Transverse colon (tissue), 4 donors: Measurements from ENCODE around the gene GPC6. TPM values are rescaled to one million over a fixed set of nuclear protein-coding genes. Genes with fewer than 3 reads are reported as not detected.
"Not testable (repeated sequence)": the region's sequence is repeated elsewhere in the genome, so short reads cannot be mapped to it uniquely, and the experiment has no call there.

ENCODE experiments used
- DNase-seq: peaks from one replicate; pipeline ENCODE4 v3.0.0-alpha.2; 2019
- H3K27ac ChIP-seq, 4 donors: fragments of 200-600 bp; sonication (generic); 2 replicates each; pipeline ENCODE4 v1.5.1; 2016 to 2018; ENCODE audit warnings: inconsistent platforms in 4 of 4
- H3K27me3 ChIP-seq: fragments of 200-600 bp; sonication (generic); 2 replicates; pipeline ENCODE4 v1.5.1; 2017; ENCODE audit warnings: inconsistent platforms
- H3K36me3 ChIP-seq, 4 donors: fragments of 200-600 bp; sonication (generic); 2 replicates each; pipeline ENCODE4 v1.5.1; 2017 to 2019; ENCODE audit warnings: inconsistent platforms in 4 of 4
- H3K4me1 ChIP-seq, 4 donors: fragments of 200-600 bp; sonication (generic); 2 replicates each; pipeline ENCODE4 v1.5.1; 2017 to 2020; ENCODE audit warnings: inconsistent platforms in 4 of 4
- H3K4me3 ChIP-seq, 4 donors: fragments of 200-600 bp; sonication (generic); 1 replicate in 1 of 4; 2 replicates in 3 of 4; pipeline versions ENCODE4 v1.5.1 to v1.6.1; 2017 to 2019; ENCODE audit warnings: inconsistent platforms in 4 of 4
- H3K9me3 ChIP-seq, 2 donors: fragments of 200-600 bp; sonication (generic); 2 replicates each; pipeline ENCODE4 v1.5.1; 2017 to 2019; ENCODE audit warnings: inconsistent platforms in 2 of 2
- EP300 ChIP-seq: sonication (generic); formaldehyde crosslinking; IDR thresholded peaks from one replicate; pipeline ENCODE4 v1.6.1; 2017; ENCODE audit warnings: antibody characterized with exemption, low read depth
- POLR2A ChIP-seq: fragments of 450-650 bp; IDR thresholded peaks from one replicate; pipeline ENCODE4 v1.6.1; 2016; ENCODE audit warnings: antibody characterized with exemption, mild to moderate bottlenecking, moderate library complexity
- POLR2AphosphoS5 ChIP-seq, 3 donors: sonication (generic); formaldehyde crosslinking; IDR thresholded peaks; one replicate each; pipeline ENCODE4 v1.6.1; 2016; ENCODE audit warnings: antibody characterized with exemption in 3 of 3
- WGBS, 2 donors: methylation state at CpG; one replicate each; pipeline ENCODE4 v1.1.5; 2018; ENCODE audit warnings: low coverage in 1 of 2; 5-methylcytosine and 5-hydroxymethylcytosine counted together
- in situ Hi-C, 4 donors: fragments of 200-750 bp; cut with MboI; loops; one replicate each; pipeline versions ENCODE4 v1.15.0 to v1.15.1; 2017; ENCODE audit warnings: low sequenced_read_pairs in 3 of 4, low pct_ligation_motif_present in 1 of 4, low pct_unique_long_range_greater_than_20kb in 1 of 4
- intact Hi-C: fragments of 100-400 bp; cut with DNase I; formaldehyde crosslinking; loops from one replicate; pipeline ENCODE4 v1.15.1; 2023; ENCODE audit warnings: low total_unique reads
- total RNA-seq, 4 donors: library from RNA; depleted of rRNA; stranded (reverse); fragments of >200 nt; gene quantifications; one replicate each; pipeline ENCODE4 v1.1.0, GENCODE V29; 2016
- TF ChIP-seq, protein P1 (sequence below), 5 experiments: fragments of 200-600 bp in 3 of 5; fragments of 450-650 bp in 2 of 5; sonication (generic) in 3 of 5; IDR thresholded peaks; 1 replicate in 2 of 5; 2 replicates in 3 of 5; pipeline ENCODE4 v1.5.1; 2016 to 2017; ENCODE audit warnings: antibody characterized with exemption in 5 of 5, inconsistent platforms in 3 of 5, mild to moderate bottlenecking in 2 of 5, moderate library complexity in 1 of 5

GPC6 gene
- total RNA-seq, 4 donors from 2014 or later, result 0.75 to 5.7 (median 4.0) TPM

DNA sequence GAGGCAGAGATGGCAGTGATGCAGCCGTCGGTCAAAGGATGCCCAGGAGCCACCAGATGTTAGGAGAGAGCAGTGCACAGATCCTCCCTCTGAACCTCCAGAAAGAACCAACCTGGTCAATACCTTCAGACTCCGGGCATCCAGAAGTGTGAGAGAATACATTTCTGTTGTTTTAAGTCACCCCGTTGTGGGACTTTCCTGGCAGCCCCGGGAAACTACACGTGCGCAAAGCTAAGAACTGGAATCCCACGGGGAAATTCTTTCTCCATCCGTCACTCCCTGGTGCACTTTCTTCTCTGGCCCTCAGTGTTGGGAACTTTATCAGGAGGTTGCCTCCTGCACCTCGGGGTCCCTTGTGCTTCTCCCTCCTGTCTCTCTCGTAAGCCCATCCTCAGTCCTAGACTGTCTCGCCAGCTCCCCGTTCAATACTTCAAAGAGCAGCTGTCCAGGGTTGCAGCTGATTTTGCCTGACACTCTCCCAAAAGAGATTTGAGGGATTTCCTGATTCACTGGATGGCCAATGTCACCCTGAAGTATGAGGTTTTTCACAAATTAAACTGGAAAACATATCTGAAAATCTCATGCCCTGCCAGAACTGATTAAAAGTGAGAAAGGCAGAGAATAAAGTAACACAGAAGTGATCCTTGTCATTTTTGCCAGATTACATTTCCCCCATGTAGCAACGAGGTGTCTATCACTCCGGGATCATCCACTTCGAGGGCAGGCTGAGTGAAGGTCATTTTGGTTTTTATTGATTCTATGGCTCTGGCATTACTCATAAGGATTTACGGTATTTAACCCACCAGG lies 1116.0 kb downstream of the GPC6 start:
- DNase-seq, result no peak
- Histone ChIP-seq H3K36me3 (no peaks in the 10 kb centered on the region), H3K27me3 (no peaks in the 10 kb centered on the region), H3K4me3 (no peak overlapping the region), H3K9me3 (no peaks in the 10 kb centered on the region), H3K27ac (peak overlapping the region; percentile 58 to 71 (median 63)), H3K4me1 (peaks cover 0 to 23% (median 6%) of the 10 kb centered on the region in 4 donors)
- TF ChIP-seq, protein P1, sequence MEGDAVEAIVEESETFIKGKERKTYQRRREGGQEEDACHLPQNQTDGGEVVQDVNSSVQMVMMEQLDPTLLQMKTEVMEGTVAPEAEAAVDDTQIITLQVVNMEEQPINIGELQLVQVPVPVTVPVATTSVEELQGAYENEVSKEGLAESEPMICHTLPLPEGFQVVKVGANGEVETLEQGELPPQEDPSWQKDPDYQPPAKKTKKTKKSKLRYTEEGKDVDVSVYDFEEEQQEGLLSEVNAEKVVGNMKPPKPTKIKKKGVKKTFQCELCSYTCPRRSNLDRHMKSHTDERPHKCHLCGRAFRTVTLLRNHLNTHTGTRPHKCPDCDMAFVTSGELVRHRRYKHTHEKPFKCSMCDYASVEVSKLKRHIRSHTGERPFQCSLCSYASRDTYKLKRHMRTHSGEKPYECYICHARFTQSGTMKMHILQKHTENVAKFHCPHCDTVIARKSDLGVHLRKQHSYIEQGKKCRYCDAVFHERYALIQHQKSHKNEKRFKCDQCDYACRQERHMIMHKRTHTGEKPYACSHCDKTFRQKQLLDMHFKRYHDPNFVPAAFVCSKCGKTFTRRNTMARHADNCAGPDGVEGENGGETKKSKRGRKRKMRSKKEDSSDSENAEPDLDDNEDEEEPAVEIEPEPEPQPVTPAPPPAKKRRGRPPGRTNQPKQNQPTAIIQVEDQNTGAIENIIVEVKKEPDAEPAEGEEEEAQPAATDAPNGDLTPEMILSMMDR (IDR thresholded peaks at IDR 0.05), result no peak
- no peak for TF ChIP-seq EP300
- no peak for TF ChIP-seq POLR2AphosphoS5 (IDR thresholded peaks at IDR 0.05)
- no peak for TF ChIP-seq POLR2A
- intact Hi-C loops, result no loop called here
- 66 to 71% methylated on average over 4 to 17 of the region's 17 CpGs for WGBS, 2 donors
- in situ Hi-C loops, result no loop called here

DNA sequence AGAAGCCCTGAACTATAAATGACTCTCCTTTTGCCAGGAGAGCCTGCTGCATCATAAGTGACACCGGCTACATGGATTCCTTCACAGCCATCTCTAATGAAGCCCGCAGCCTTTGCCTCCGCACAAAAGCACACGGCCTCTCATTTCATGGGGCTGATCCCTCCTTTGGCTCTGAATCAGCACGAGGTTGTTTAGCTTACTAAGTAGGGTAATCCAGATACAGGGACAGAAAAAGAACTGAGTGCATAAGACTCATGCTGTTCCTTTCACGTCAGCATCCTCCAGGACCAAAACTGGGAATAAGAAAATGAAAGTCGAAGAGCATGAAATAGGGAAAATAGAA lies 1116.6 kb downstream of the GPC6 start:
- no peak overlapping the region for H3K4me3 ChIP-seq
- 56 to 63% methylated on average over 2 to 7 of the region's 7 CpGs for WGBS, 2 donors
- TF ChIP-seq, protein P1 (IDR thresholded peaks at IDR 0.05), result no peak
- TF ChIP-seq EP300, result no peak
- no peak for TF ChIP-seq POLR2AphosphoS5 (IDR thresholded peaks at IDR 0.05)
- no peak for TF ChIP-seq POLR2A
- H3K4me1 ChIP-seq, result peaks cover 0 to 23% (median 6%) of the 10 kb centered on the region in 4 donors
- no peaks in the 10 kb centered on the region for H3K9me3 ChIP-seq
- no peak for DNase-seq
- H3K27ac ChIP-seq, result peak overlapping the region; percentile 58 to 71 (median 63)
- H3K27me3 ChIP-seq, result no peaks in the 10 kb centered on the region
- H3K36me3 ChIP-seq, result no peaks in the 10 kb centered on the region
- intact Hi-C loops, result no loop called here
- in situ Hi-C loops, result no loop called here

DNA sequence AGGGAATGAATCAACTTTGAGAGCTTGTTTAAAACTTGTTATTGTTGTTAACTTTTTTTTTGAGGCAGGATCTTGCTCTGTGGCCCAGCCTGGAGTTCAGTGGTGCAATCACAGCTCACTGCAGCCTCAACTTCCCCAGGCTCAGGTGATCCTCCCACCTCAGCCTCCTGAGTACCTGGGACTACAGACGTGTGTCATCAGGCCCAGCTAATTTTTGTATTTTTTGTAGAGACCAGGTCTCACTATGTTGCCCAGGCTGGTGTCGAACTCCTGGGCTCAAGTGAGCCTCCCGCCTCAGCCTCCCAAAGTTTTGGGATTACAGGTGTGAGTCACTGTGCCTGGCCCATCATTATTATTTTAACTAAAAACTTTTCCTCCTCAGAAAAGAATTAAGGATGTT lies 1117.1 kb downstream of the GPC6 start:
- in situ Hi-C loops, H3K27me3 ChIP-seq, H3K9me3 ChIP-seq, intact Hi-C loops, DNase-seq, H3K4me3 ChIP-seq, H3K36me3 ChIP-seq: not testable (repeated sequence)
- 95% methylated on average over 3 of the region's 3 CpGs; no CpG with 5 or more reads in 1 of the 2 donors for WGBS, 2 donors
- Histone ChIP-seq H3K4me1 (peaks cover 0 to 23% (median 6%) of the 10 kb centered on the region in 4 donors), H3K27ac (peak overlapping the region; percentile 58 to 71 (median 63))

DNA sequence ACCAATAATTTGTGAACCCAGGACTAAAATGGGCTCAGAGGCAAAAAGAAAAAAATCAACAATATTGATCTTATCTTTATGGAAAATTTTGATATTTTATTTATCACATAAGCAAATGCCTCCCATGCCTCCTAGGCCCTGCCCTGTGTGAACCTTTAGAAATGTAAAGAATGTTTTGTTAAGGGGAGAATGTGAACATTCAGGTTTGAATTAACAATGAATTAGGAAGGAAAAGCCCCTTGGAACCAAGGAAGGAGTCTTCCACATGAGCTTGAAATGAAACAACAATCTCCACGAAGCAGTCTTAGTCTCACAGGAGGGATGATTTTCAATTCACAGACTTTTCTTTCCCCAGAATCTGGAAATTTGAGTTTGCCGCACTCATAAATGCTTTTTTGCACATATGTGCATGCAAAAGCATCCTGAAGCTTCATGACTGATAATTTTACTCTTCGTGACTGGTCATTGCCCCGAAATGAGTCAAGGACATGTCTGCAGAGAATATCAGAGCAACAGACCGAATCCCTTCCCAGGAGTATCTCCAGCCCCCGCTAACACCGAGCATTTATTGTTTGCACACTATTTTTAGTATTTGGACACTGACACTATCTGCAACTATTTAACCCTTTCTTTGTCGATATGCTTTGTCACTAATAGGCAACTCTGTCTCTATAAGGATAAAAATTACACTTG lies 1117.7 kb downstream of the GPC6 start:
- in situ Hi-C loops, result no loop called here
- intact Hi-C loops, result no loop called here

More for the DNA sequence above, 1117.7 kb downstream of the GPC6 start:
- no peaks in the 10 kb centered on the region for H3K9me3 ChIP-seq
- TF ChIP-seq, protein P1 (IDR thresholded peaks at IDR 0.05), result no peak
- no peak for TF ChIP-seq POLR2AphosphoS5 (IDR thresholded peaks at IDR 0.05)
- no peak for TF ChIP-seq EP300
- no peak for TF ChIP-seq POLR2A
- no peaks in the 10 kb centered on the region for H3K36me3 ChIP-seq
- 40 to 54% methylated on average over 8 of the region's 8 CpGs for WGBS, 2 donors
- no peaks in the 10 kb centered on the region for H3K27me3 ChIP-seq
- no peak for DNase-seq
- peaks cover 0 to 23% (median 6%) of the 10 kb centered on the region in 4 donors for H3K4me1 ChIP-seq
- no peak overlapping the region for H3K4me3 ChIP-seq
- peak overlapping the region; percentile 58 to 71 (median 63) for H3K27ac ChIP-seq
